GM18868 (cell line): ENCODE data around the gene DEDD2.

Experiments
- ATAC-seq: cut with Tn5 transposase; IDR thresholded peaks from one replicate; pipeline ENCODE4 v1.9.1; 2021; ENCODE audit warnings: mild to moderate bottlenecking, moderate library complexity; ENCODE audit not compliant: unreplicated experiment

The DEDD2 gene

DNA sequence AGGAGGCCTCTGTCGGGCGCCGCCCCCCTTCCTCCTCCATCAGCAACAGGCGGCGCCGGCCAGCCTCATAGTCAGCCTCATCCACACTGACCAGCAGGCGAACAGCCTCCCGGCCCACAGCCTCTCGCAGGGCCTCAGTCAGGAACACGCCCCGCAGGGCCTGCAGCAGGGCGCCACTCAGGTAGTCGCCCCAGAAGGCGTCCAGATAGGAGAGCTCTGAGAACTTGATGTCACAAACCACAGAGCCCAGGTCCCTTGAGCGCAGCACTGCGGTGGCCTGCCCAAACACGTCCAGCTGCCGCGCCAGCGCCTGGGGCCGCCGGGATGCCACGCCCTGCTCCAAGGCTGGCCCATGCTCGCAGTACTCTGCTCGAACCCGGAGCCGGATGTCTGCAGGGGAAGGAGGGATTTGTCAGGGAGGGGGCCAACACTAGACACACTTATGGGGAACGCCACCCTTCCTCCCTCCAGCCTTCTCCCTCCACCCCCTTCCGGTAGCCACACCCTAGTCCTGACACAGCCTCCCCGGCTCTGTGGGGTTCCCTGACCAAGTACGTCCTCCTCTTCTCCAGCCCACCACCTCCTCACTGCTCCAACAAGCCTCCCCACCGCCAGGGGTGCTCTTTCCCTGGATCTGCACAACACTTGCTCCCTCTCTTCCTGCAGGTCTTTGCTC lies 17.9 kb downstream of the DEDD2 start:
- peak; percentile 36 for ATAC-seq

GRCh38 chr19:42198676-42199439 lies 18.6 kb downstream of the DEDD2 start:
- ATAC-seq, result peak; percentile 32

GRCh38 chr19:42197375-42197817 lies 20.1 kb downstream of the DEDD2 start:
- ATAC-seq, result no peak

DNA sequence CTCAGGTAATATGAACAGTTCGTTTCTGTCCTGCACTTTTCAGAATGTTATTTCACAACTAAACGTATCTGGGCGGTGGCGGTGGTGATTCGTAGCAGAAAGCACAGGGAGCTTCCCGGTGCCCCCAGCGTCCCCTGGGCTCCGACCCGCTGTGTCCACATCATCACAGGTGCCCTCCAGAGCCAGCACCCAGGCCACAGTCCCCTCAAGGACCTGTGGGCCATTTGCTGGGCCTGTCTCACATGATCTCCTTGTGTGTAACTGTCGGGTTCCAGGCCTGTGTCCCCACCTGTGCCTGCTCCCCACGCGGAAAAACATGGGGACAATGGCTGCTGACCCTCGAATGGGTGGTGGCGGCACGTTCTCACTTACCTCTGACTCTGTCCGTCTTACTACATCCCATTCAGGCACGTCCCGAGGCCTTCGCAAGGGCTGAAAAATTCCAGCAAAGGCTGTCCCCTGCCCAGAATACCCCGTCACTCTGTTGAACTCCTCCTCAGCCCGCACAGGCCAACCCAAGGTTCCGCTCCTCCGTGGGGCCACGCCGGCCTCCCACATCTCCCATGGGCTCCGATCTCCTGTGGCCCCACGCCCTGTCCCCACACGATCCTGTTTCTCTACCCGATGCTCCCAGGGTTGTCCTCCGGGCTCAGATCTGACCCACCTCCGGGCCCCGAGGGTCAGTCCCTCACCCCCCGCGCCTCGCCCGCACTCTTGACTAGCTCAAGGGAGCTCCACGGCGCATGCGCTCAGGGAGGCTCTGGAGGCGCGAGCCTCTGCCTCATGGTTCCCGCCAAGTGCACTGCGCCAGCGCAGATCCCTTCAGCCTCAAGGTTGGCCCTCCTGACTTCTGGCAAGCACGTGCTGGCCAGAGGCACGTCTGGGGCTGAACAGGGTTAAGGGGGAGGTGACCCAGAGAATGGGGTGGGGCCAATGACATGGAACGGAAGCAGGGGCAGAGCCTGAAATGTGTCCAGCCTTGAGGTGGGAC lies 21.2 kb downstream of the DEDD2 start:
- no peak for ATAC-seq

DNA sequence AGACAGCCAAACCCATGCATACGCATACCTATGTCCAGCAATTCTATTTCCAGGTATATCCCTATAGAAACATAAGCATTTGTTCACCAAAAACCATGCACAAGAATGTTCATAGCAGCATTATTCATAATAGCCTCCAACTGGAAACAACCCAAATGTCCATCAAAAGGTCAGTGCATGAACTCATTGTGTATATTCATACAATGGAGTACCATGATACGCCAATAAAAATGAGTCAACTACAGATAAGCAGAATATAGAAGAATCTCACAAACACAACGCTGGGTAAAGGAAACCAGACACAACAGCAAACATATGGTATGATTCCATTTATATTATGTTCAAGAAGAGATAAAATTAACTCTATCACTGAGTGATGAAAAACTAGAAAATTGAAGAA lies 23.8 kb downstream of the DEDD2 start:
- no peak for ATAC-seq

GRCh38 chr19:42193294-42193693 lies 24.2 kb downstream of the DEDD2 start:
- ATAC-seq, result no peak

GRCh38 chr19:42191855-42192254 lies 25.6 kb downstream of the DEDD2 start:
- ATAC-seq, result no peak

DNA sequence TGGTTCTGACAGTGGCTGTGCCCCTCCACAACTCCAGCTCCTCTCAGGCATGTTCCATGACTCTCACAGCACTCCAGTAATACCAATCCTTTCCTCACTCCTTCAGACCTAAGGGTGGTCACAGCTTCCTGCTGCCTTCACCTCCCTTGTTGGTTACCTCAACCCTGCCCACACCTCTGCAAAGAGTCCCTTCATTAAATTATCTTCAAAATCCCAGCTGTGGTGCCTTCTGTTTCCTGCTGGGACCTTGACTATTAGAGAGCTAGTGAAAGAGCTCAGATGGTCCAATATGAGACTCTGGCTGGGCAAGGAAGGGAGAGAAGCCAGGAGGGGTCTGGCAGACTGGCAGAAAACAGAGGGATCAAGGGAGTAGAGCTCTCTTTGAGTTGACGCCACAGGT lies 26.1 kb downstream of the DEDD2 start:
- no peak for ATAC-seq

DNA sequence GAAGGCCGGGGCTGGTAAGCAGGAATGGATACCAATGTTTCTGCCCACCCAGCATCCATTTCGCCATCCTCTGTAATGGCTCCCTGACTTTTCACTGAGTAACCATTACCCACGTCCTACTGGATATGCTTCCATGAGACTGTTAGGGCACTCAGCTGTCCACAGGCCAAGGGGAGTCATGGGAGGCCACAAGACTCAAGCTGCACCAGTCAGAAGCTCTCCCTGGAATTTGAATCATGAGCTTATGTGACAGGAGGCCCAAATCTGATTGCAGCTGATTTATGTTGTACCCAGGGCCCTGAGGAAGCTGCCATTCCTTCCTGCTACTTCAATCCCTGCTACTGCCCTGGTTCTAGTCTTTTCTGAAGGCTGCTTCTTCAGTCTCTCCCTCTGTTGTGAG lies 28.3 kb downstream of the DEDD2 start:
- ATAC-seq, result no peak

GRCh38 chr19:42188665-42189064 lies 28.8 kb downstream of the DEDD2 start:
- no peak for ATAC-seq

DNA sequence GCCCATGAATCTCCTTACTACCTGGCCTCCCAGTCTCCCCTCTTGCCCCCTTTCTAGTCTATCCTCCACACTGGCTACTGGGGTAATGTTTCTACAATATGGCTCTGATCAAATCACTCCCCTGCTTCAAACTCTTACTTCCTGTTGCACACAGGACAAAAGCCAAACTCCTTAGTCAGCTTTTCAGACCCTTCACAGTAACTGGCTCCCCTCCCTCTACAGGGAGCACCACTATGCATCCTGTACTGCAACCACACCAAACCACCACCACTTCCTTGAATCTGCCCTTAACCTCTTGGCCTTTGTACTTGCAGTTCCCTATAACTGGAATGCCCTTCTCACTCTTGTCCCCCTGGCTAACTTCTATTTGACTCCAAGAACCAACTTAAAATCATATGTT lies 32.2 kb downstream of the DEDD2 start:
- ATAC-seq, result no peak

DNA sequence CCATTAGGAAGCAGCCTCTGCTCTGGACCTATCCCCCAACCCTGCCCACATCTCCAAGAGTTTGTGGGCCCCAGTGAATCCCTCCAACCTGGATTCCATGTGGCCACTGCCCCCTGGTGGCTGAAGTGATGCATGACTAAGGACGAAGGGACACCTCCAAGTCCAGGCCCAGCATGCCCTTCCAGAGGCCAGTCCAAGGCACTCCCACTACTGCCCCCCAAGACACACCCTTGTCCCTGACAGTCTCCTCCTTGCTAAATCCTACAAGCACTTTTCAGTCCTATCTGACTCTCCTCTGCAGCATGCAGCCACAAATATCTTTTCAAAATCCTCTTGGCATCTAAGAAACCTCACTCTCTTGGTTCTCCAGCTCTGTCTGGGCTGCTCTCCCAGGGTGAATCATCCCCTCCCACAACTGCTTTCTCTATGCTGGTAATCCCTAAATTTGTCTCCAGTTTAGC lies 33.0 kb downstream of the DEDD2 start:
- ATAC-seq, result no peak

DNA sequence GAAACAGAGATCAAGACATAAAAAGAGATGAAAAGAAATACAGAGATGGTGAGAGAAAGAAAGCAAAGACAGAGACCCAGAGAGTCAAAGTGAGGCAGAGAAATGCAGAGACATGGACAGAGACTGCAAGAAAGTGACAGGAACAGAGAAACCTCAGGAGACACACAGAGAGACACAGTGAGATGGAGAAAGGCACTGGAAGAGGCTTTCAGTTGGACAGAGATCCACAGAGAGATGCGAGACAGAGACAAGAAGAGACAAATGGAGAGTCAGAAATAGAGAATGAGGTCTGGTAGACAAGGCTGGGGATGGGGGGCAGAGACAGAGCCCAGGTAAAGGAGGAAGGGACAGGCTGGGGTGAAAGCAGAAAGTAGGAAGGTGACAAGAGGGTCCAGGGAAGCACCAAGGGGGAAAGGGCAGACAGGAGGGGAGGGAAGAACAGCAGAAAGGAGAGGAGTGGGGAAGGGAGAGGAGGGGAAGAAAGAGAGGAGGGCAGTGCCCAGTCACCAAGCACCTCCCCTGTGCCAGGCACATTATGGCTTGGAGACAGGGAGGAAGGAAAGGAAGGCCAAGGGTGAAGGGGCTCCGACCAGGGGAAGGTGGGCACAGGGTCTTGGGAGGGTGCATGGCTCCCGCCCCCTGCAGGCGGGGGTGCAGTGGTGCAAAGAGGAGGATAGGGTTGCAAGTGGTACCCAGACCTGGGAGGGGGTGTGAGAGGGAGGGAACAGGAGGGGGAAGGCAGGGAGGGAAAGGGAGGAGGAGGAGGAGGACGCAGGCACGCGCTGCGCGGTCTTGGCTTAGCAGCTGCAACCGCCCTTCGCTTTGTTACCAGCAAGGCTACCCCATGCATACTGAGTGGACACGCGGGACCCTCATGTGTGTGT lies 38.4 kb downstream of the DEDD2 start:
- ATAC-seq, result no peak

GRCh38 chr19:42177686-42178019 lies 39.8 kb downstream of the DEDD2 start:
- no peak for ATAC-seq

DNA sequence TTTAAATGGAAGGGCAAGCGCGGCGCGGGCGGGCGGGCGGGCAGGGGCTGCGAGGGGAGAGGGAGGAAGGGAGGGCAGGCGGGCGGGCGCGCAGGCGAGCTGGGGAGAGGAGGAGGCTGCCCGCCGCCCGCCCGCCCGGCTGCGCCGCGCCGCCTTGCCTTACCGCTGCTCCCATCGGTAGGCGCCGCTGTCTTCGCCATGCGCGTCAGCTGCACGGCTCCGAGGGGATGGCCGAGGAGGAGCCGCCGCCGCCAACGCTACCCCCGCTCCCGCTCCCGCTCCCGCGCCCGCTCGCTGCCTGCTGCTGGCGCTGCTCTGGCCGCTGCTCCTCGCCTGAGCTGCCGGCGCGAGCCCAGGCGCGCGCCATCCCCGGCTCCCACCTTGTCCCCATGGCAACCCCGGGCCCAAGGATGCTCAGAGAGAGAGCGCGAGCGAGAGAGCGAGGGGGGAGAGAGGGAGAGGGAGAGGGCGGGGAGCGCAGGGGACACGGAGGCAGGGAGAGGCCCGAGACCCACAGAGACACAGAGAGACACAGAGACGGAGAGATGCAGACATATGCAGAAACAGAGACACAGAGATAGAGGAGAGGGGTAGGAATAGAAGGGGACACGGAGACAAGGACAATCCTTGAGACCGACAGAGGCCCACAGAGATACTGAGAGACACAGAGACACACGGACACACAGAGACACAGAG lies 40.3 kb downstream of the DEDD2 start:
- no peak for ATAC-seq

- ATAC-seq, result no peak
These were observed 40.9 kb downstream of the DEDD2 start for GRCh38 chr19:42176649-42176989.

DNA sequence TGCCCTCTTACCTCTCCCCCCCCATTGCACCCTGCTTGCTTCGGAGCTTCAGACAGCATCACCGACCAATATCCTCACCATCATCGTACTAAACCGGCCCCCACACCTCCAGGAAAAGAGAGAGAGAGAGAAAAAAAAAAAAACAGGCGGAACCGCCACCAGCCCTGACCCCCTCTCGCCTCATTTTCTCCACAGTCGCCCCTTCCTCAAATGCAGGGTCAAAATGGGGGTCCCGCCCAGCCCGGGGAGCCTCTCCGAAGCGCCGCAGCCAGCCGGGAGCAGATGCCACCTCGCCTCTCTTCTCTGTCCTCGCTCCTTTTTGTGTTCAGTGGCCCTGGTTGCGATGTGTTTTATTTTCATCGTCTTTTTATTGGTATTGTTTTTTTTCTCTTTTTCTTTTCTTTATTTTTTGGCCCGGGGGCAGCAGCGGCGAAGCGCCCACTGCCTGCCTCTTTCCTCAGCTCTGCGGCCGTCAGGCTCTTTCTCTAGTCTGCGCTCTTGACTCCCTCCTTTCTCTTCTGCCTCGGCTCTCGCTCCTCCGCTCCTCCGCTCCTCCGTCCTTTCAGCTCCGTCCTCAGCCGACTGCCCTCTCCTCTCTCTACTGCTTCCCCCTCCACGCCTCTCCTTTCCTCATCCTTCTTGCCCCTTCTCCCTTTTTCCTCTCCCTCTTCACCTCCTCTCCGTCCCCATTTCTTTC lies 41.4 kb downstream of the DEDD2 start:
- ATAC-seq, result no peak

DNA sequence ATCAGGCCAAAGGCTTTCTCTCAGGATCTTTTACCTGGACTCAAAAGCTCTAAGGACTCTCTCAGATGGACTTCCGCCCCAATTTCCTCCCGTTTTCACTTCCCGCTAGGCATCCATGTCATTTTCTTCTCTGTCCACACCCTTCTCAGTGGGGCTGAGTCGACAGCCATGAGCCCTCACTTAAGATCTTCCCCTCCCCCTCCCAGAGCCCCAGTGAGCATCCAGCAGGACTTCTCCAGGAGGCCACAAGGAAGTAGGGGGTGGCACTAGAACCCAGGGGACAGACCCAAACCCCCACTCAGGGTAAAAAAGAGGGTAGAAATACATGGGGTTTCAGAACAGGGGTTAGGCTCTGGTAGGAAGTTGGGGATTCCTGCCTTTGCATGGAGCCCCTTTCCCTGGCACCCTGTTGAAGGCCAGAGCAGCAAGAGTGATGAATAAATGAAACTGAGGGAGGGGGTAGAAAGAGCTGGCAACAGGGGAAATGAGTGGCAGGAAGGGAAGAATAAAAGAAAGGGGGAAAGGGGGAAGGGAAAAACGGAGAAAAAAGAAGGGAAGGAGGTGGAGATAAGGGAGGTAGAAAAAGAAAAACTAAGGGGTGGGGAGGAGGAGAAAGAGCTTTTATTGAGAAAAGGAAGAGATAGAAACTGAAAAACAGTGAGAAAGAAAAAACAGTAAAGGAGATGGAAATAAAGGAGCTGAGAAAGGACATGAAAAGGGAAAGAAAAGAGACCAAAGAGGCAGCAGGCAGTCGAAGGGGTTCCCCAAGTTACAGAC lies 42.3 kb downstream of the DEDD2 start:
- no peak for ATAC-seq

GRCh38 chr19:42174188-42174587 lies 43.3 kb downstream of the DEDD2 start:
- ATAC-seq, result no peak
